ENCODE measurements around the gene KCNAB2.

DNA sequence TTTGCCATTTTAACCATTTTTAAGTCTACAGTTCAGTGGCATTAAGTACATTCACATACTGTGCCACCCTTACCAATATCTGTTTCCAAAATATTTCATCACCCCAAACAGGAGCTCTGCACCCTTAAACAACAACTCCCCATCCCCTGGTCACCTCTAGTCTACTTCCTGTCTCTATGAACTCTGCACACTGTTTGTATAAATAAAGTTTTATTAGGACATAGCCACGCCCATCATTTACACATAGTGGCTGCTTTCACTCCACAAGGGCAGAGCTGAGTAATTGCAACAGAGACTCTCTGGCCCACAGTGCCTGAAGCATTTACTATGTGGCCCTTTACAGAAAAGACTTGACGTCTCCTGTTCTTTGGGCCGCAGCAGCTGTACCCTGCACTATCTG lies 30.1 kb downstream of the KCNAB2 start:
- TF ChIP-seq, protein P1, sequence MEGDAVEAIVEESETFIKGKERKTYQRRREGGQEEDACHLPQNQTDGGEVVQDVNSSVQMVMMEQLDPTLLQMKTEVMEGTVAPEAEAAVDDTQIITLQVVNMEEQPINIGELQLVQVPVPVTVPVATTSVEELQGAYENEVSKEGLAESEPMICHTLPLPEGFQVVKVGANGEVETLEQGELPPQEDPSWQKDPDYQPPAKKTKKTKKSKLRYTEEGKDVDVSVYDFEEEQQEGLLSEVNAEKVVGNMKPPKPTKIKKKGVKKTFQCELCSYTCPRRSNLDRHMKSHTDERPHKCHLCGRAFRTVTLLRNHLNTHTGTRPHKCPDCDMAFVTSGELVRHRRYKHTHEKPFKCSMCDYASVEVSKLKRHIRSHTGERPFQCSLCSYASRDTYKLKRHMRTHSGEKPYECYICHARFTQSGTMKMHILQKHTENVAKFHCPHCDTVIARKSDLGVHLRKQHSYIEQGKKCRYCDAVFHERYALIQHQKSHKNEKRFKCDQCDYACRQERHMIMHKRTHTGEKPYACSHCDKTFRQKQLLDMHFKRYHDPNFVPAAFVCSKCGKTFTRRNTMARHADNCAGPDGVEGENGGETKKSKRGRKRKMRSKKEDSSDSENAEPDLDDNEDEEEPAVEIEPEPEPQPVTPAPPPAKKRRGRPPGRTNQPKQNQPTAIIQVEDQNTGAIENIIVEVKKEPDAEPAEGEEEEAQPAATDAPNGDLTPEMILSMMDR (IDR thresholded peaks at IDR 0.05; ENCODE audit: low read depth, low read length): no peak
- no peak for TF ChIP-seq EZH2phosphoT487 (IDR thresholded peaks at IDR 0.05; ENCODE audit: low read depth)

All from OCI-LY3 (cell line).